Tibial nerve (tissue), 4 donors: ENCODE data around the gene SDK2. TPM values are rescaled to one million over a fixed set of nuclear protein-coding genes. Genes with fewer than 3 reads are reported as not detected.

Source experiments
- DNase-seq, 2 donors: peaks; one replicate each; pipeline ENCODE4 v3.0.0-alpha.2; 2019; ENCODE audit warnings: low spot score in 2 of 2
- H3K27ac ChIP-seq, 4 donors: fragments of 200-600 bp; sonication (generic) in 3 of 4; one replicate each; pipeline ENCODE4 v1.5.1; 2017 to 2019; ENCODE audit warnings: mild to moderate bottlenecking in 1 of 4
- H3K27me3 ChIP-seq, 2 donors: fragments of 200-600 bp; sonication (generic) in 1 of 2; one replicate each; pipeline versions ENCODE4 v1.5.1 to v1.6.0; 2017 to 2019
- H3K36me3 ChIP-seq, 3 donors: fragments of 200-600 bp; sonication (generic); one replicate each; pipeline ENCODE4 v1.5.1; 2018 to 2019
- H3K4me1 ChIP-seq, 4 donors: fragments of 200-600 bp; sonication (generic) in 3 of 4; one replicate each; pipeline ENCODE4 v1.5.1; 2017 to 2019
- H3K4me3 ChIP-seq, 4 donors: fragments of 200-600 bp; sonication (generic) in 3 of 4; one replicate each; pipeline ENCODE4 v1.5.1; 2017 to 2019; ENCODE audit warnings: mild to moderate bottlenecking in 1 of 4, moderate library complexity in 1 of 4
- H3K9me3 ChIP-seq, 4 donors: fragments of 200-600 bp; sonication (generic) in 3 of 4; one replicate each; pipeline ENCODE4 v1.5.1; 2017 to 2019
- CTCF ChIP-seq, 5 experiments: fragments of 200-600 bp in 3 of 5; fragments of 450-650 bp in 2 of 5; sonication (generic) in 3 of 5; IDR thresholded peaks; one replicate each; pipeline ENCODE4 v1.5.1; 2016 to 2019; ENCODE audit warnings: antibody characterized with exemption in 5 of 5, mild to moderate bottlenecking in 3 of 5, moderate library complexity in 2 of 5
- EP300 ChIP-seq, 2 donors: sonication (generic); formaldehyde crosslinking; IDR thresholded peaks; one replicate each; pipeline ENCODE4 v1.6.1; 2017; ENCODE audit warnings: antibody characterized with exemption in 2 of 2, mild to moderate bottlenecking in 1 of 2
- POLR2A ChIP-seq, 2 donors: fragments of 450-650 bp; IDR thresholded peaks; one replicate each; pipeline ENCODE4 v1.6.1; 2017; ENCODE audit warnings: antibody characterized with exemption in 2 of 2, mild to moderate bottlenecking in 2 of 2, moderate library complexity in 2 of 2
- WGBS, 2 donors: methylation state at CpG; one replicate each; pipeline ENCODE4 v1.1.5; 2018; 5-methylcytosine and 5-hydroxymethylcytosine counted together
- total RNA-seq, 4 donors: library from RNA; depleted of rRNA; stranded (reverse); fragments of >200 nt; gene quantifications; one replicate each; pipeline ENCODE4 v1.1.0, GENCODE V29; 2016

Gene SDK2
- total RNA-seq, 4 donors from 2014 or later, result 3.1 to 6.3 (median 4.6) TPM

- no peaks in the 10 kb centered on the region for H3K36me3 ChIP-seq
- no peak overlapping the region for H3K27ac ChIP-seq
- no peaks in the 10 kb centered on the region for H3K27me3 ChIP-seq
- H3K9me3 ChIP-seq, result no peaks in the 10 kb centered on the region
- H3K4me3 ChIP-seq, result peak overlapping the region in 2 of 4 donors; percentile 4 to 27
- H3K4me1 ChIP-seq, result peaks cover 0 to 16% (median 2%) of the 10 kb centered on the region in 4 donors
- WGBS, 2 donors, result 42 to 50% methylated on average over 5 of the region's 5 CpGs
- no peak for TF ChIP-seq CTCF (IDR thresholded peaks at IDR 0.05)
- TF ChIP-seq POLR2A (IDR thresholded peaks at IDR 0.05), result no peak
- TF ChIP-seq EP300 (IDR thresholded peaks at IDR 0.05), result no peak
- DNase-seq, result no peak
Observed at GRCh38 chr17:73551759-73552158, 92.5 kb downstream of the SDK2 start.

- H3K4me1 ChIP-seq, result peaks cover 0 to 16% (median 2%) of the 10 kb centered on the region in 4 donors
Observed at GRCh38 chr17:73551144-73551543, 93.1 kb downstream of the SDK2 start.

GRCh38 chr17:73550556-73550955 is 93.7 kb downstream of the SDK2 start:
- no peaks in the 10 kb centered on the region for H3K9me3 ChIP-seq
- no peak overlapping the region for H3K4me3 ChIP-seq
- WGBS, 2 donors, result 63 to 70% methylated on average over 10 of the region's 10 CpGs
- DNase-seq, result no peak
- TF ChIP-seq EP300 (IDR thresholded peaks at IDR 0.05), result no peak
- TF ChIP-seq POLR2A (IDR thresholded peaks at IDR 0.05), result no peak
- TF ChIP-seq CTCF (IDR thresholded peaks at IDR 0.05), result no peak
- no peak overlapping the region for H3K27ac ChIP-seq
- H3K4me1 ChIP-seq, result peaks cover 0 to 16% (median 2%) of the 10 kb centered on the region in 4 donors
- H3K27me3 ChIP-seq, result no peaks in the 10 kb centered on the region
- no peaks in the 10 kb centered on the region for H3K36me3 ChIP-seq

More at GRCh38 chr17:73551144-73551543, 93.1 kb downstream of the SDK2 start:
- no peaks in the 10 kb centered on the region for H3K36me3 ChIP-seq
- DNase-seq, result no peak
- no peaks in the 10 kb centered on the region for H3K27me3 ChIP-seq
- H3K27ac ChIP-seq, result no peak overlapping the region
- H3K9me3 ChIP-seq, result no peaks in the 10 kb centered on the region
- TF ChIP-seq CTCF (IDR thresholded peaks at IDR 0.05) (no peak), EP300 (IDR thresholded peaks at IDR 0.05) (no peak), POLR2A (IDR thresholded peaks at IDR 0.05) (no peak)
- H3K4me3 ChIP-seq, result no peak overlapping the region
- WGBS, 2 donors, result 91 to 92% methylated on average over 20 of the region's 20 CpGs

GRCh38 chr17:73549841-73550430 is 94.3 kb downstream of the SDK2 start:
- Histone ChIP-seq H3K4me3 (no peak overlapping the region), H3K27ac (no peak overlapping the region), H3K36me3 (no peaks in the 10 kb centered on the region), H3K27me3 (no peaks in the 10 kb centered on the region), H3K4me1 (peaks cover 0 to 16% (median 2%) of the 10 kb centered on the region in 4 donors), H3K9me3 (no peaks in the 10 kb centered on the region)
- DNase-seq, result no peak
- 58 to 70% methylated on average over 12 of the region's 12 CpGs for WGBS, 2 donors
- TF ChIP-seq POLR2A (IDR thresholded peaks at IDR 0.05) (no peak), CTCF (IDR thresholded peaks at IDR 0.05) (no peak), EP300 (IDR thresholded peaks at IDR 0.05) (no peak)

- Histone ChIP-seq H3K36me3 (no peaks in the 10 kb centered on the region), H3K4me3 (no peak overlapping the region), H3K9me3 (no peaks in the 10 kb centered on the region), H3K27ac (no peak overlapping the region), H3K4me1 (peaks cover 0 to 16% (median 2%) of the 10 kb centered on the region in 4 donors), H3K27me3 (no peaks in the 10 kb centered on the region)
- TF ChIP-seq POLR2A (IDR thresholded peaks at IDR 0.05) (no peak), EP300 (IDR thresholded peaks at IDR 0.05) (no peak), CTCF (IDR thresholded peaks at IDR 0.05) (no peak)
- DNase-seq, result no peak
- WGBS, 2 donors, result 50 to 59% methylated on average over 11 of the region's 11 CpGs
Observed at GRCh38 chr17:73548620-73549311, 95.5 kb downstream of the SDK2 start.
